Endometrium (tissue), 2 donors: ENCODE data around the gene SVOPL.

Source experiments
- FAIRE-seq: peaks from 2 replicates; lab custom pipeline; 2012; peaks lifted over from hg19 to GRCh38; lab: Jason Lieb, UNC
- donor health status: control.
- donor health status: control.

SVOPL gene

GRCh38 chr7:138556771-138557484, 144.2 kb downstream of the SVOPL start:
- FAIRE-seq, result no peak

GRCh38 chr7:138555684-138556083, 145.5 kb downstream of the SVOPL start:
- no peak for FAIRE-seq

GRCh38 chr7:138554674-138555073, 146.5 kb downstream of the SVOPL start:
- no peak for FAIRE-seq

- no peak for FAIRE-seq
These were observed 147.4 kb downstream of the SVOPL start for GRCh38 chr7:138553805-138554204.

- no peak for FAIRE-seq
These were observed 150.1 kb downstream of the SVOPL start for GRCh38 chr7:138551102-138551501.

- no peak for FAIRE-seq
These were observed 150.8 kb downstream of the SVOPL start for GRCh38 chr7:138550337-138550736.

- FAIRE-seq, result no peak
These were observed 152.1 kb downstream of the SVOPL start for GRCh38 chr7:138549082-138549481.

- no peak for FAIRE-seq
These were observed 154.3 kb downstream of the SVOPL start for GRCh38 chr7:138546829-138547228.

GRCh38 chr7:138546064-138546619, 155.0 kb downstream of the SVOPL start:
- no peak for FAIRE-seq

GRCh38 chr7:138545123-138545522, 156.0 kb downstream of the SVOPL start:
- no peak for FAIRE-seq
